Esophagus muscularis mucosa (tissue), 4 donors: ENCODE data around the gene CLCN6. TPM values are rescaled to one million over a fixed set of nuclear protein-coding genes. Genes with fewer than 3 reads are reported as not detected.

Experiments used
- DNase-seq: peaks from one replicate; pipeline ENCODE4 v3.0.0-alpha.2; 2017; ENCODE audit errors: extremely low spot score
- H3K27ac ChIP-seq, 4 donors: fragments of 200-600 bp; sonication (generic); replicated peaks in 1 of 4; 1 replicate in 3 of 4; 2 replicates in 1 of 4; pipeline ENCODE4 v1.5.1; 2016 to 2019; ENCODE audit warnings: mild to moderate bottlenecking in 1 of 4
- H3K27me3 ChIP-seq, 4 donors: fragments of 200-600 bp; sonication (generic); one replicate each; pipeline versions ENCODE4 v1.5.1 to v1.6.0; 2016 to 2019
- H3K36me3 ChIP-seq, 4 donors: fragments of 200-600 bp; sonication (generic); one replicate each; pipeline ENCODE4 v1.5.1; 2016 to 2019
- H3K4me1 ChIP-seq, 4 donors: fragments of 200-600 bp; sonication (generic); one replicate each; pipeline ENCODE4 v1.5.1; 2016 to 2019
- H3K4me3 ChIP-seq, 4 donors: fragments of 200-600 bp; sonication (generic); 1 replicate in 2 of 4; 2 replicates in 2 of 4; pipeline ENCODE4 v1.5.1; 2016 to 2019; ENCODE audit warnings: mild to moderate bottlenecking in 4 of 4, moderate library complexity in 1 of 4
- H3K9me3 ChIP-seq, 4 donors: fragments of 200-600 bp; sonication (generic); 1 replicate in 3 of 4; 2 replicates in 1 of 4; pipeline ENCODE4 v1.5.1; 2016 to 2019
- EP300 ChIP-seq: sonication (generic); formaldehyde crosslinking; IDR thresholded peaks from one replicate; pipeline ENCODE4 v1.6.1; 2017; ENCODE audit warnings: antibody characterized with exemption
- POLR2A ChIP-seq: fragments of 450-650 bp; IDR thresholded peaks from one replicate; pipeline ENCODE4 v1.6.1; 2017; ENCODE audit warnings: antibody characterized with exemption, moderate library complexity, mild to moderate bottlenecking, low read depth
- POLR2AphosphoS5 ChIP-seq, 2 donors: sonication (generic); formaldehyde crosslinking; IDR thresholded peaks; one replicate each; pipeline ENCODE4 v1.6.1; 2017; ENCODE audit warnings: antibody characterized with exemption in 2 of 2
- WGBS: methylation state at CpG from one replicate; pipeline ENCODE4 v1.1.5; 2018; 5-methylcytosine and 5-hydroxymethylcytosine counted together
- intact Hi-C: fragments of 100-400 bp; cut with DNase I; formaldehyde crosslinking; loops from one replicate; pipeline ENCODE4 v1.15.1; 2023
- total RNA-seq, 4 donors: library from RNA; depleted of rRNA; stranded (reverse); fragments of >200 nt; gene quantifications; one replicate each; pipeline versions ENCODE4 v1.1.0 to v1.2.1, GENCODE V29; 2016
- TF ChIP-seq, protein P1 (sequence below), 3 experiments: fragments of 200-600 bp in 2 of 3; fragments of 450-650 bp in 1 of 3; sonication (generic) in 2 of 3; IDR thresholded peaks; one replicate each; pipeline ENCODE4 v1.5.1; 2017 to 2019; ENCODE audit warnings: antibody characterized with exemption in 3 of 3, mild to moderate bottlenecking in 2 of 3, moderate library complexity in 1 of 3

The CLCN6 gene
- total RNA-seq, 4 donors from 2014 or later, result 12.5 to 19.7 (median 15.5) TPM

DNA sequence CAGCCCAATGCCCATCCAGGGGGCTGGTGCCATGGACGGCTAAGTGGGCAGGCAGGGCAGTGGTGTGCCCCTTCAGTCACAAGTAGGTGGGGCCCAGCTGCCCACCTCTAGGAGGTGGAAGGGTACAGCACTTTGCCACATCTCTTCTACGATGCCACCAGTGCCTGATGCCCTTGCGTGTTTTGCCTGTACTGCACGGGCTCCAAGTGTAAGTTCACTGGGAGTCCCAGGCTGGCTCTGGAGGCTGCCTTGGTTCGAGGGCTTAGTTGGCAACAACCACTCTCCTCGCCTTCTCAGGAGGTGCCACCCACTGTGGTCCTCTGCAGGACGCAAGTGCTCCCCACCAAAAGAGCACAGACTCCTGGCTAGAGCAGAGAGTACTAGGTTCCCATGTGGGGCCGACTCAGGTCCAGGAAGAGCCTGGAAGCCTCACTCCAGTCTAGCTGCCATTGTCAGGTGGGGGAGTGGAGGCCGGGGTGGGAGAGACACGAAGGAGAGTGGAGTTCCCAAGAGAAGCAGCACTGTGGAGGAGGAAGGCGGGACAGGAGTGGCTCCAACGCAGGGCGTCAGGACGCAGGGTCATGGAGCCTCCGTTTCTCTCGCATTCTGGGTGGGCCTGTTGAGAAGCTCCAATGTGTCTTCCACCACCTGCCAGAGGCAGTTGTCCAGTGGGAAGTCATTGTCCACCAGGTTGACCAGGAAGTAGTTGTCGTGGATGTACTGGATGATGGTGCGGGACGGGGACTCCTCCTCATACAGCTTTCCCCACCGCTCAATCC is 15.7 kb upstream of the CLCN6 start:
- no peak for DNase-seq
- intact Hi-C loops, result no loop called here
- no peak overlapping the region for H3K4me3 ChIP-seq
- 86% methylated on average over 17 of the region's 20 CpGs for WGBS
- peak overlapping the region; percentile 87 to 92 (median 90) for H3K27ac ChIP-seq
- TF ChIP-seq EP300 (no peak), POLR2A (no peak), POLR2AphosphoS5 (IDR thresholded peaks at IDR 0.05) (no peak)
- TF ChIP-seq, protein P1, sequence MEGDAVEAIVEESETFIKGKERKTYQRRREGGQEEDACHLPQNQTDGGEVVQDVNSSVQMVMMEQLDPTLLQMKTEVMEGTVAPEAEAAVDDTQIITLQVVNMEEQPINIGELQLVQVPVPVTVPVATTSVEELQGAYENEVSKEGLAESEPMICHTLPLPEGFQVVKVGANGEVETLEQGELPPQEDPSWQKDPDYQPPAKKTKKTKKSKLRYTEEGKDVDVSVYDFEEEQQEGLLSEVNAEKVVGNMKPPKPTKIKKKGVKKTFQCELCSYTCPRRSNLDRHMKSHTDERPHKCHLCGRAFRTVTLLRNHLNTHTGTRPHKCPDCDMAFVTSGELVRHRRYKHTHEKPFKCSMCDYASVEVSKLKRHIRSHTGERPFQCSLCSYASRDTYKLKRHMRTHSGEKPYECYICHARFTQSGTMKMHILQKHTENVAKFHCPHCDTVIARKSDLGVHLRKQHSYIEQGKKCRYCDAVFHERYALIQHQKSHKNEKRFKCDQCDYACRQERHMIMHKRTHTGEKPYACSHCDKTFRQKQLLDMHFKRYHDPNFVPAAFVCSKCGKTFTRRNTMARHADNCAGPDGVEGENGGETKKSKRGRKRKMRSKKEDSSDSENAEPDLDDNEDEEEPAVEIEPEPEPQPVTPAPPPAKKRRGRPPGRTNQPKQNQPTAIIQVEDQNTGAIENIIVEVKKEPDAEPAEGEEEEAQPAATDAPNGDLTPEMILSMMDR (IDR thresholded peaks at IDR 0.05), result no peak
- H3K4me1 ChIP-seq, result peaks cover 65 to 76% (median 69%) of the 10 kb centered on the region in 4 donors
- H3K36me3 ChIP-seq, result peaks cover 13 to 40% (median 36%) of the 10 kb centered on the region in 4 donors
- no peaks in the 10 kb centered on the region for H3K9me3 ChIP-seq
- H3K27me3 ChIP-seq, result no peaks in the 10 kb centered on the region

DNA sequence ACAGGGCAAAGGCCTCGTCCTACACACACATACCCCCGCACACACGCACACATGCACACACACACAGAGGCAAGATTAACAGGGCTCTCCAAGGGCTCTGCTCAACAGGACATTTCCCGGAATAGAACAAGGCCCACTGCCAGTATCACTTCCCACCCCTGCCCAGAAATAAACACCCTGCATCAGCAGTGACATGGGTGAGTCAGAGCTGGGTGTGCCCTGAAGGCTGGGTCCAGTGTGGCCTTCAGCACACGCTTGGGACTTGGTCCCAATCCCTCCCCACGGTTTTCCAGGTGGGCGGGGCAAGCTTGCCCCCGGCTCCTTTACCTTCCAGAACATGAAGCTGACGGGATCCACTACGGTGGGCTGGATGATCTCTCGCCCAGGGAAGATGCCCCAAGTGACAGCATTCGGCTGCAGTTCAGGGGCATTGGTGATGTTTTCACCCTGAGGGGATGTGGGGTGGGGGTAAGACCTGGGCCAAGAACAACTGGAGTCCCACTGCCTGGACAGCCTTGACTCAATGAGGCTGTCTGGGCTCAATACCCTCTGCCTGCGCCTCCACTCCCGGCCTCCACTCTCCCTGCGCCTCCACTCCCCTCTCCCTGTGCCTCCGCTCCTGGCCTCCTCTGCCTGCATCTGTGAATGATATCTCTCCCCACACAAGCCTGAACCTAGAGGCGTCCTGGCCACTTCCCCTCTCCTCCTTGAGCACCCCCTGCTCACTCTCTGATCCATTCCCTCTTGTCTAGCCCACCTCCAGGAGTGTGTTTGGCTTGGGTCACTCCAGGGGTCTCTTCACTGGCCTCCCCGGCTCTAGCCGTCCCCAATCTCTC is 14.9 kb upstream of the CLCN6 start:
- TF ChIP-seq POLR2A (peak; percentile 42), EP300 (peak; percentile 98), POLR2AphosphoS5 (IDR thresholded peaks at IDR 0.05) (peak; percentile 96 to 97)
- TF ChIP-seq, protein P1 (IDR thresholded peaks at IDR 0.05), result no peak
- Histone ChIP-seq H3K9me3 (no peaks in the 10 kb centered on the region), H3K27me3 (no peaks in the 10 kb centered on the region), H3K27ac (peak overlapping the region; percentile 87 to 92 (median 90)), H3K4me3 (peak overlapping the region in 3 of 4 donors; percentile 3 to 27 (median 13)), H3K4me1 (peaks cover 59 to 75% (median 63%) of the 10 kb centered on the region in 4 donors), H3K36me3 (peaks cover 21 to 48% (median 44%) of the 10 kb centered on the region in 4 donors)
- intact Hi-C loops, result no loop called here
- peak; percentile 98 for DNase-seq
- 59% methylated on average over 16 of the region's 19 CpGs for WGBS

DNA sequence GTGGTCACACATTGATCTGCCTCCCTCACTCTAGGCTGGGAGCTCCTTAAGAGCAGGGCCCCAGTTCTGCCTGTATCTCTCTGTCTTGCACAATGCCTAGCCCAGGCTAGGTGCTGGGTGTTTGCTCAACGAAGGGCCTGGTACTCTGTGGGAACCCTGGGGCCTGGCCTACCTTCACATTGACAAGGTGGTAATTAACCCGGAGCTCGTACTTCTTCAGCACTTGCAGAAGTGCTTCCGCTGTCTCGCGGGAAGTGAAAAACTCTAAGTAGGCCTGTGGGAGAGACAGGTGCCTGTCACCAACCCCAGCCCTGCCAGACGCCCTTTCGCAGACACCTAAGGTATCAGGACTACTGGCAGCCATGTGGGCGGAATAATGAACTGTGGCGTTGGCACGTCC is 13.9 kb upstream of the CLCN6 start:
- Histone ChIP-seq H3K9me3 (no peaks in the 10 kb centered on the region), H3K36me3 (peaks cover 24 to 52% (median 52%) of the 10 kb centered on the region in 4 donors), H3K27ac (peak overlapping the region; percentile 87 to 92 (median 90)), H3K4me1 (peaks cover 52 to 75% (median 62%) of the 10 kb centered on the region in 4 donors), H3K27me3 (no peaks in the 10 kb centered on the region), H3K4me3 (no peak overlapping the region)
- TF ChIP-seq EP300, result no peak
- TF ChIP-seq POLR2AphosphoS5 (IDR thresholded peaks at IDR 0.05), result peak in 1 of 2 donors; percentile 12
- WGBS, result 88% methylated on average over 11 of the region's 11 CpGs
- intact Hi-C loops, result no loop called here
- no peak for DNase-seq

DNA sequence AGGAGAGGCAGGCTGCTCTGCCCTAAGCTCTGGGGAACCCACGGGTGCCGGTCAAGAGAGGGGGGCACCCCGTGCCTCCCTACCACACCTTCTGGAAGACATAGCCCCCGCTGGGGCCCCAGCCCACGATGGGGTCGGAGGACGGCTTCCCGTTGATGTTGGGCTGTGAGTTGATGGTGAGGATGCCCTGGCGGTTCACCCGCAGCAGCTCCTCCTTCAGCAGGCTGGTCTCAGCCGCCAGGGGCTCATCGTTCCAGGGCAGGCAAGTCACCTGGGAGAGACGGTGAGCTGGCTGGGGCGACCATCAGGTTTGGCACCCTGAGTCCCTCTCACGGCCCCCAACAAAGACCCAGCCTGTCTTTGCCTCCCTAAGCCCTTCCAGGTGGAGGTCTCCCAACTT is 12.2 kb upstream of the CLCN6 start:
- Histone ChIP-seq H3K9me3 (no peaks in the 10 kb centered on the region), H3K4me1 (peaks cover 35 to 61% (median 44%) of the 10 kb centered on the region in 4 donors), H3K36me3 (peaks cover 24 to 60% (median 56%) of the 10 kb centered on the region in 4 donors), H3K4me3 (no peak overlapping the region), H3K27ac (no peak overlapping the region), H3K27me3 (no peaks in the 10 kb centered on the region)
- TF ChIP-seq POLR2A, result no peak
- TF ChIP-seq, protein P1 (IDR thresholded peaks at IDR 0.05), result no peak
- TF ChIP-seq POLR2AphosphoS5 (IDR thresholded peaks at IDR 0.05), result no peak
- TF ChIP-seq EP300, result no peak
- 92% methylated on average over 10 of the region's 15 CpGs for WGBS
- intact Hi-C loops, result no loop called here
- no peak for DNase-seq
